HG03108 (cell line): Measurements from ENCODE around the gene CD47.

Experiments
- ATAC-seq: cut with Tn5 transposase; IDR thresholded peaks from one replicate; pipeline ENCODE4 v1.9.1; 2021; ENCODE audit warnings: moderate library complexity; ENCODE audit not compliant: unreplicated experiment

Gene CD47

DNA sequence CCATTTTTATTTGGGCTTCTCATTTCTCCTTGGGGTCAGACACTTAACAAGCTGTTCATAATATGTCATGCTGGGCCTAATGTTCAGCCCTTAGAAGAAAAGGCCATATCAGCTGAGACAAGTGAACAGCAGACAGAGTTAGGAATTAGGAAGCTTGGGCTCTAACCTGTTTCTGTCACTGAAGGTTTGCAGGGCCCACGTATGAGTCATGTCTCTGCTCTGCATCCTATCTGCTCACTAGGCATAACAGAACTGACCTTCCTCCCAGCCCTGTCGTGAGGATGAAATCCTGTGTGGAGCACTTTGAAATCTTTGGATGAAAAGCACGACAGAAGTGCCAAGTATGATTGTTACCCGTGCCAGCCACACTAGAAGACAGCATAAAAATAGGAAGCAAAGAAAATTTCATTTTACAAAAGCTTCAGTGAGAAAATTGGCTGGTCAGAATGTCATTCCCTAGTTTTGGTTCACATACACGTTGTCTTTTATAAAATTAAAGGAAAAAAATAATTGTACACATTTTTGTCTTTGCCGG lies 26.5 kb upstream of the CD47 start:
- no peak for ATAC-seq

DNA sequence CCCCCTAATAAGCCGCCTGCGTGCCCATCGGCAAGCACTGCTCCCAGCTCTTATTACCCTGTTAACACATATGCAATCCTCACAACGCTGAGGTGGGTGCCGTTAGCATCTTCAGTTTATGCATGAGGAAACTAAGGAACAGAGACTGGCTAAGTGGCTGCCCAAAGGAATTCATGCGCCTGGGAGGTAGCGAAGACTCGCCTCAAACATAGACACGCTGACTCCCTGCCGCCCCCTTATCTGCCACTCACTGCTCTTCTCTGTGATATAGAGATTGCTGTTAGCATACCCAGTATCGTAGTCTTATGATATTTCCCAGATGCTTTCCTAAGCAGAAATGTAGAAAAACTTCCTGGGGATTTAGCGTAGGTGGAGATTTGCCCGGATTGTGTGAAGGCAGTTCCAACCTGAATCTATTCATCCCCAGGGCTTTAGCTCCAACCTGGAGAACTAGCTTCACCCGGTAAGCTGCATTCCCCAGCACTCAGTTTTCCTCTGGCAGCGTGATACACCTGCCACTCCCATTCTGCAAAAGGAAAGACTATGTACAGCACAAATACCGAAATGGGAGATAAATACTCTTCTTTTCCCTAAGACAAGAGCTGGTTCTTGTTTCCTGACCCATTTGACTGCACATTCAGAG lies 23.7 kb upstream of the CD47 start:
- no peak for ATAC-seq

- no peak for ATAC-seq
Measured at GRCh38 chr3:108113975-108114374, 23.1 kb upstream of the CD47 start.

DNA sequence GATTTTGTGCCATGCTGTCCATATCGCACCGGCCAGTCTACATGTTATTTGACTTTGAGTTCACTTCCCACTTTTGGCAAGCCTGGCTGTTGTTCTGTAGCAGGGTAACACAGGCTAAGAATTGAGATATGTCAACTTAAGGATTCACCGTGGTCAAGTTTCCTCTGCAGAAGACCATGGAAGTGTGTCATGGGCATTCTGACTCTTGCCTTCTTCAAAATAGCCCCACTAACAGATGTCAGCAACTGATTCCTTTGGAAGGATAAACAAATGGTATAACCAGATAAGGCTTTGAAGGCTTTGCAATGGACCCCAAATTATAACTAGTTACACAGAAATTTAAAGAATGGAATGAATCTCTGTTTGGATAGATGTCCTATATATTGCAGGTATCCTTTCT lies 20.1 kb upstream of the CD47 start:
- no peak for ATAC-seq

- no peak for ATAC-seq
Measured at GRCh38 chr3:108108416-108108815, 17.6 kb upstream of the CD47 start.

GRCh38 chr3:108106449-108106848 lies 15.6 kb upstream of the CD47 start:
- no peak for ATAC-seq

GRCh38 chr3:108106031-108106430 lies 15.2 kb upstream of the CD47 start:
- no peak for ATAC-seq

DNA sequence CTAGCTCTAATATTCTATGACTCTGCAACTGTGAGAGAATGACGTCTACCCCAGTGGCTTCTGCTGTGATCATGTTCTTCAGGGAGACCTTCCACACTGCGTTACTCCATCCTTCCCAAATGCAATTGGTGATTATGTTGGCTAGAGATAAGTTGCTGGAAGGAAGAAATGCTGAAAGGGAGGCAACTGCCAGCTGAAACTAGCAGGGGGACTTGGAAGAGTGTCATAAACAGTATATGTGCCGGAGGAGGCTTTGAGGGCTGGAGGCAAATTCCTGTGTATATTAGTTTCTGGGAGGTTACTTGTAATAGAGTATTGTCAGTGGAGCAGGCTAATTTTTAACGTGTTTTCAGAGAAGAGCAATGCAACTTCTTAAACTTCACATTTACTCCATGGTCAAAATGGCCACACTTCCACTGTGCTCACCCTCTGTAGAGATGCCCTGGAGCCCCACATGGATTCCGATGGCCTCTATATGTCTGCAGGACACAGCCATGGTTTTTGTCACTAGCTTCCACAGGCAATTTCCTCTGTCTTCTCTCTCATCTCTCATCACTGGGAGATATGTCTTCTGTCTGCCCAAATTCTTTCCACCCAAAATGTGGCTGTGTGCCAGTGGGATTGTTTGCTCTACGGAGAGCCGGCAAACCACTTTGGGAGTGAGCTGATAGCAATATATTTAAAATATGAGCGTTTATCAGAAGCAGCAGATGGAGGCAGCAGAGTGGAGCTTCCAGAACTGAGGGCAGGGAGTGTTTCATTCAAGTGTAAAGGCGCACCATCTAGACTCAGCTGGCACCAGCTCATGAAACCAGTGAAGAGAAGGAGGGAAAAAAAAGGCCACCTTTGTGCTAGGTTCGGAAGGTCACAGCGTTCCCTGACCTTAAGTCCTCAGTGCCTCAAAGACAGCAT lies 13.3 kb upstream of the CD47 start:
- no peak for ATAC-seq

GRCh38 chr3:108103040-108103751 lies 12.4 kb upstream of the CD47 start:
- ATAC-seq = no peak

DNA sequence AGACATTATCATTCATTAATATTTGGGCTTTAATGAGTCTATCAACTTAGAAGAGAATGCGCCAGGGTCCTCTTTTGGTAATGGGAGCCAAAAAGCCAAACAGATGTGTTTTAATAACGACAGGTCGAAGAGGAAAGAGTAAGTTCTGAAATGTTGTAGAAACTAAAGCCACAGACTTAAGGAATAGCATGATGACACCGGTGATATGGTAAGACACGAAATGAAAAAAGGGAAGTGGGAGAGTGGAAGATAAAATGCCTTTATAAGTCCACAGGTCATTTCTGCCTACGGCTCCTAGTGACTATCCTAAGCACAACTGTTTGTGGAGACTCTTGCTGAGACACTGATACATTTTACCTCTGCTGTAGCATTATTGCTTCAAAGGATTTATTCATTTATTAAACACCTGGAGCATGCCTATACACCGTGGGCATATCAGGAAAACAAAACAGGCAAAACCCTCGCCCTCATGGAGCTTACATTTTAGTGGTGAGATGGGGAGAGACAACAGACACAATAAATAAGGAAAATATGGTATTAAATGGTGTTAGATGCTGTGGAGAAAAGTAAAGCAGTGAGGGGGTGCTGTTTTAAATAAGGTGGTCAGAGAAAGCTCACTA lies 11.7 kb upstream of the CD47 start:
- no peak for ATAC-seq

DNA sequence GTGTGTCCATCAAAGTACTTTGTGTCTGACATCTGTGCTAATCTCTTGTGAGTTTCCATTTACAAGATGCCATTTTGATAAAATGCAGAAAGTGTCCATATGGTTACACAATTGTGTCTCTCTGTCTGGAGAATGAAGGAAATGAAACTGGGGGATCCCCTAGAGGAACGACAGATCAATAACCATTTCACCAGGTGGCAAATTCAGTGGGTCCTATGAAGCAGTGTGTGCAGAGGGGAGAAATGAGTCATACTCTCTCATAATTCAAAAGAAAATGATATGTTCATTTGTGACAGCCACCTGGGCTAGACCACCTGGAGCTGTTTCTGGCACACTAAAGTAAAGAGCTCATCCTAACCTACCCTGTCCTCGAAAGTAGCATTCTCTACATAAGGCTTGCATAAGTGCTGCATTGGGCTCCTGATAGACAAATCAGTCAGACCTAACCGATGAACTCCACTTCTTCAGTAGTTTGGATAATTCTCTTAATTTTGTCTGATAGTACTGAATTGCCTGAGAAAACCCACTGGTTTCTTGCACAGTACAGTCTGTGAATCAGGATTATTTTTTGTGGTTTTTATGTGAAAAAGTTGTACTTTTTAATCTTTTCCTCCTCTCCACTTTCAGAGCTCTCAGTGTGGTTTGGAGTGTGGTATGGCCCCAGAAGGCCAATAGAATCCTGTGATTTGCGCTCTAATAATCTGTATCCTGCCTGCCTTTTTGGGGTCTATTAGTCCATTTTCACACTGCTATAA lies 10.3 kb upstream of the CD47 start:
- ATAC-seq = peak; percentile 81

- peak; percentile 20 for ATAC-seq
Measured at GRCh38 chr3:108099679-108100428, 9.0 kb upstream of the CD47 start.

- ATAC-seq = no peak
Measured at GRCh38 chr3:108099244-108099643, 8.4 kb upstream of the CD47 start.

DNA sequence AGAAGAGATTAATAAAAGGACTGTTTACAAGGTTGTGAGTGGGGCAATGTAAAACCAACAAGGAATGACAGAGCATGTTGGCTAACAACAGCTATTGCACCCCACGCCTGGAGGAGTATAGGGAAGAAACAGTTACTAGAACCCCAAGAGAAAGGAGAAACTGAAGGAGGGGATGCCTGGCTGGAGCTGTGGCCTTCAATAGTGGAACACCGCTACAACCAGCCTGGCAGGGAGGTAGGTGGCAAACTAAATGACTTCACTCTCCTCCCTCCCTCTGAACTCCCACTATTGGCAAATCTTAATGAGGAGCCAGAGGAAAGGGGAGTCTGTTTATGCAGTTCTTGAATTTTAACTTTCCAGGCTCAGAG lies 7.2 kb upstream of the CD47 start:
- no peak for ATAC-seq

GRCh38 chr3:108097322-108098002 lies 6.6 kb upstream of the CD47 start:
- no peak for ATAC-seq

DNA sequence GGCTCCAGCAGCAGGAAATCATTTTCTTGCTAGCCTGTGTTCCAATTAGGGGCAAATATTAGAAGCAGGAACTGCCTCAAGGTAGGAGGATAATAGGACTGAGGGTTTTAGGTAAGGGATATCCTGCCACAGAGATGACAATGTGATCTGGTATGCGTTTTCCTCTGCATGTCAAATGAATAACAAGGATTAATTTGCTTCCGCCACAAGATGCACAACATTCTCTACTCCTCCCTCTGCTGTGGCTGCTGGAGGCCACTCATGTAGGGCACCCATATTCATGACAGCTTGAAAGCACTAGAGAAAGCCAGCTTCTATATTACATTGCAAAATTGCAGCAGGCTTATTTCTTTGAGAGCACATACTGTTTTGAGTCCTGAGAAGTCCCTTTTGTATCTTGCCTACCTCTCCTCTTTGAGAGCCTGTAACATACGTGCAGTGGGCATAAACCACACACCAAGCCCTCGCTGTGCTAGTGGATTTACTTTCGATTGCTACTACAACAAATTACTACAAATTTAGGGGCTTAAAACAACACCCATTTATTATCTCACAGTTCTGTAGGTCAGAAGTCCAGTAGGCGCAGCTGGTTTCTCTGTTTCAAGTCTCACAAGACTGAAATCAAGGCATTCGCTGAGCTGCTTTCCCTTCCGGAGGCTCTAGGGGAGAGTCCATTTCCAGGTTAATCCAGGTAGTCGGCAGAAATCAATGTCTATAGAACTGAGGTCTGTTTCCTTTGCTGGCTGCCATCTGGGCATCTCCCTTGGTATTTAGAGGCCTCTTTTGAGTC lies 5.9 kb upstream of the CD47 start:
- ATAC-seq = no peak

DNA sequence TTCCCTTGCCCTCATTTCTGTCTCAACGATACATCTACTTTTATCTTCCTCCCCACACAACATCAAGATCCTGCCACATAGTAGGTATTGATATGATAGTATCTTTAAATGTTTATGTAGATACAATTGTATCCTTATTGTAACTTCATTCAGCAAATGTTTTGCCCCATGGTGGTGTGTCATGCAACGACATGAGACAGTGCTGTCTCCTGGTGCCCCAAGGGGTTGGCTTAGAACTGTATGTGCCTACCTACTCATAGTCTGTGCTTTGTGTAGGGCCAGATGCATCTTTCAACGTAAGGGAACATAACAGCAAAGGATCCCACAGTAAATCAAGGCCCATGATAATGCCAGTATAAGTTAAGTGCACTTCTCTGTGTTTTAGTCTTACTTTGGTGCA lies 2.8 kb upstream of the CD47 start:
- ATAC-seq = no peak

DNA sequence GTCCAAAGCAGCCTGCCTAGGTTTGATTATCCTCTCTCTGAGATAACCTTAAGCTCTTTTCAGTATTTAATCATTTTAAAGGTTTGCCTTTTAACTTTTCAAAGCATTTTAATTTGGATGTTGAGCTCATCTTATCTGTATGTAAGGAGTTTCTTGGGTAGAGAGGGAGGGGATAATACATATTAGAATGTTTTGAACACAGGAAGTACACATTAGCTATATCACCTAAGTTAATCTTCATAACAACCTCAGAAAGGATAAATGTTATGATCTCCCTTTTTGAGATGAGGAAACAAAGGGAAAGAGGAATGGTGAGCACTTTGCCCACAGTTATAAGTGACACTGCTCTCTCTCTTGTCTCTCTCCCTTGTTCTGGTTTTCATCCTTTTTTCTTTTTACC lies 2.2 kb upstream of the CD47 start:
- ATAC-seq = no peak
